Osteocyte (in vitro differentiated cells): Measurements from ENCODE around the gene RUBCN. TPM values are rescaled to one million over a fixed set of nuclear protein-coding genes. Genes with fewer than 3 reads are reported as not detected.

Experiments used
- DNase-seq: peaks from one replicate; pipeline ENCODE4 v3.0.0; 2021; ENCODE audit warnings: mixed read lengths; ENCODE audit not compliant: unreplicated experiment; ENCODE audit errors: extremely low spot score
- H3K27ac Mint-ChIP-seq: one replicate; pipeline ENCODE4 v1.8.0; 2021; ENCODE audit warnings: mild to moderate bottlenecking, mixed read lengths; ENCODE audit not compliant: unreplicated experiment
- H3K27me3 Mint-ChIP-seq: one replicate; pipeline ENCODE4 v1.8.0; 2021; ENCODE audit warnings: mixed read lengths; ENCODE audit not compliant: unreplicated experiment
- H3K36me3 Mint-ChIP-seq: one replicate; pipeline ENCODE4 v1.8.0; 2021; ENCODE audit warnings: mixed read lengths; ENCODE audit not compliant: unreplicated experiment
- H3K4me1 Mint-ChIP-seq: one replicate; pipeline ENCODE4 v1.8.0; 2021; ENCODE audit warnings: mixed read lengths; ENCODE audit not compliant: unreplicated experiment
- H3K4me3 Mint-ChIP-seq: one replicate; pipeline ENCODE4 v1.8.0; 2021; ENCODE audit warnings: mild to moderate bottlenecking, moderate library complexity, mixed read lengths; ENCODE audit not compliant: unreplicated experiment
- H3K9me3 Mint-ChIP-seq: one replicate; pipeline ENCODE4 v1.8.0; 2021; ENCODE audit warnings: mixed read lengths; ENCODE audit not compliant: unreplicated experiment
- total RNA-seq: library from RNA; stranded (reverse); gene quantifications from 2 replicates; pipeline ENCODE4 v1.2.1, GENCODE V29; 2021
- TF ChIP-seq, protein P1 (sequence below): fragments of 200-600 bp; sonication (generic); IDR thresholded peaks from 2 replicates; pipeline ENCODE4 v1.5.0; 2021; ENCODE audit warnings: antibody characterized with exemption, mild to moderate bottlenecking, moderate library complexity

RUBCN gene
- total RNA-seq, 1 donor from 2014 or later: 30.3 TPM

DNA sequence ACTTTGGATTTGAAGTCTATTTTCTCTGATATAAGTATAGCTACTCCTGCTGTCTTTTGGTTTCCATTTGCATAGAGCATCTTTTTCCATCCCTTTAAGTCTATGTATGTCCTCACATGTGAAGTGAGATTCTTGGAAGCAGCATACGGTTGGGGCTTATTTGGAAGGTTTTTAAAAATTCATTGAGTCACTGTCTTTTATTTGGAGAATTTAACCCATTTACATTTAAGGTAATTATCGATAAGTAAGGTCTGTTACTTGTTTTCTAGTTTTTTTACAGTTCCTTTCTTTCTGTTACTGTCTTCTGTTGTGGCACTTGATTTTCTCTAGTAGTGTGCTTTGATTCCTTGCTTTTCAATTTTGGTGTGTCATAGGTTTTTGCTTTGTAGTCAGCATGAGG lies 14.0 kb downstream of the RUBCN start:
- Mint-ChIP-seq H3K4me1 (peaks cover 8% of the 10 kb centered on the region), H3K27ac (no peak overlapping the region), H3K27me3 (no peaks in the 10 kb centered on the region), H3K4me3 (no peak overlapping the region), H3K36me3 (peaks cover 7% of the 10 kb centered on the region), H3K9me3 (peaks cover 7% of the 10 kb centered on the region)
- TF ChIP-seq, protein P1, sequence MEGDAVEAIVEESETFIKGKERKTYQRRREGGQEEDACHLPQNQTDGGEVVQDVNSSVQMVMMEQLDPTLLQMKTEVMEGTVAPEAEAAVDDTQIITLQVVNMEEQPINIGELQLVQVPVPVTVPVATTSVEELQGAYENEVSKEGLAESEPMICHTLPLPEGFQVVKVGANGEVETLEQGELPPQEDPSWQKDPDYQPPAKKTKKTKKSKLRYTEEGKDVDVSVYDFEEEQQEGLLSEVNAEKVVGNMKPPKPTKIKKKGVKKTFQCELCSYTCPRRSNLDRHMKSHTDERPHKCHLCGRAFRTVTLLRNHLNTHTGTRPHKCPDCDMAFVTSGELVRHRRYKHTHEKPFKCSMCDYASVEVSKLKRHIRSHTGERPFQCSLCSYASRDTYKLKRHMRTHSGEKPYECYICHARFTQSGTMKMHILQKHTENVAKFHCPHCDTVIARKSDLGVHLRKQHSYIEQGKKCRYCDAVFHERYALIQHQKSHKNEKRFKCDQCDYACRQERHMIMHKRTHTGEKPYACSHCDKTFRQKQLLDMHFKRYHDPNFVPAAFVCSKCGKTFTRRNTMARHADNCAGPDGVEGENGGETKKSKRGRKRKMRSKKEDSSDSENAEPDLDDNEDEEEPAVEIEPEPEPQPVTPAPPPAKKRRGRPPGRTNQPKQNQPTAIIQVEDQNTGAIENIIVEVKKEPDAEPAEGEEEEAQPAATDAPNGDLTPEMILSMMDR: no peak
- no peak for DNase-seq

DNA sequence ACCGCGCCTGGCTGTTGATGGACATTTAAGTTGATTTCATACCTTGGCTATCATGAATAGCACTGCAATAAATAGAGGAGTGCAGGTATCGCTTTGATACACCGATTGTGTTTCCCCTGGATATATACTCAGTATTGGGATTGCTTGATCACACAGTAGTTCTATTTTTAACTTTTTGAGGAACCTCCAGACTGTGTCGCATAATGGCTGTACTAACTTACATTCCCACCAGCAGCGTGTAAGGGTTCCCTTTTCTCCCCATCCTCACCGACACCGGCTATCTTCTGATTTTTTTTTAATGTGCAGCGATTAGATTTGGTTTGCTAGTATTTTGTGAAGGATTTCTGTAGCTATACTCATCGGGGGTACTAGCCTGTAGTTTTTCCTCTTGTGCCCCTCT lies 16.0 kb downstream of the RUBCN start:
- H3K27ac Mint-ChIP-seq: no peak overlapping the region
- DNase-seq: no peak
- peaks cover 7% of the 10 kb centered on the region for H3K9me3 Mint-ChIP-seq
- peaks cover 8% of the 10 kb centered on the region for H3K4me1 Mint-ChIP-seq
- no peak overlapping the region for H3K4me3 Mint-ChIP-seq
- no peaks in the 10 kb centered on the region for H3K27me3 Mint-ChIP-seq
- TF ChIP-seq, protein P1: no peak
- peaks cover 12% of the 10 kb centered on the region for H3K36me3 Mint-ChIP-seq

DNA sequence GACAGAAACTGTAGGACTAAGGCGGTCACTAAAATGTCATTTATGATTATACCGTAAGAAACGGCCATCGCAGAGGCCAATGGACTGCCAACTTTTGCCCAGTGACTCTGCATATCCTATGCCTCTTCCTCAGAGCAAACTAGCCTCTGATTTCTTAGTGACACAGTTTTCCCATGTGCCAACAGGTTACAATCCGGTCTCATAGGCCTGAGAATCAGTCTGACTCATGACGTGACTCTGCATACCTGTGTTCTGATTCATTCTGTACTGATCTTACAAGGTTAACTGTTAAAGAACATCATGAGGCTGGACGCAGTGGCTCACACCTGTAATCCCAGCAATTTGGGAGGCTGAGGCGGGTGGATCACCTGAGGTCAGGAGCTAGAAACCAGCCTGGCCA lies 17.8 kb downstream of the RUBCN start:
- Mint-ChIP-seq H3K4me3 (no peak overlapping the region), H3K27ac (no peak overlapping the region), H3K27me3 (no peaks in the 10 kb centered on the region), H3K4me1 (peaks cover 10% of the 10 kb centered on the region), H3K36me3 (peaks cover 12% of the 10 kb centered on the region), H3K9me3 (peaks cover 7% of the 10 kb centered on the region)
- TF ChIP-seq, protein P1: no peak
- DNase-seq: no peak

DNA sequence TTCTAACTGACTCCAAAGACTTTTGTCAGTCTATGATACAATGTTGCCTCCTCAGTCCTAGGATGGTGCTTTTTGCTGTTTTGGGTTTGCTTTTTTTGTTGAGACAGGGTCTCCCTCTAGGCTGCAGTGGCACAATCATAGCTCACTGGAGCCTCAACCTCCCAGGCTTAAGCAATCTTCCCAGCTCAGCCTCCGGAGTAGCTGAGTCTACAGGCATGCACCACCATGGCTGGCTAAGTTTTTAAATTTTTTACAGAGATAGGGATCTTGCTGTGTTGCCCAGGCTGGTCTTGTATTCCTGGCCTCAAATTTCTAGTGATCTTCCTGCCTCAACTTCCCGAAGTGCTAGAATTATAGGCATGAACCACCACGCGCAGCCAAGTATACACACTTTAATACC lies 22.5 kb downstream of the RUBCN start:
- Mint-ChIP-seq H3K27ac (peak overlapping the region; percentile 47), H3K4me1 (peaks cover 32% of the 10 kb centered on the region)
- no peak for DNase-seq

DNA sequence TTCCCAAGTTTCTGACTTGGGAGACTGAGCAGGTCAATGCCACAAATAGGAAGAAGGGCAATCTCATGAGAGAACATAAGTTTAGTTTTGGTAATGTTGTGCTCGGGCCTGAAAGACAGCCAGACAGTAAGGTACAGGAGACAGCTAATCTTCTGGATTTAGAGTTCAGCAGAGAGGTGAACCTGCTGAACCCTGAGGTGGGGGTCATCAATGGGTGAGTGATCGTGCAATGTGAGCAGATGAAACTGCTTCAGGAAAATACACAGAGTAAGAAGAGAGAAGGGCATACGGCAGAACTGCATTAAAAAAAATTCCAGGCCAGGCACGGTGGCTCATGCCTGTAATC lies 23.3 kb downstream of the RUBCN start:
- Mint-ChIP-seq H3K9me3 (no peaks in the 10 kb centered on the region), H3K4me1 (peaks cover 29% of the 10 kb centered on the region), H3K36me3 (peaks cover 7% of the 10 kb centered on the region), H3K27me3 (no peaks in the 10 kb centered on the region), H3K27ac (peak overlapping the region; percentile 96), H3K4me3 (no peak overlapping the region)
- DNase-seq: no peak
- TF ChIP-seq, protein P1: no peak

More for the DNA sequence above, 22.5 kb downstream of the RUBCN start:
- TF ChIP-seq, protein P1: no peak
- Mint-ChIP-seq H3K9me3 (no peaks in the 10 kb centered on the region), H3K4me3 (no peak overlapping the region), H3K27me3 (no peaks in the 10 kb centered on the region), H3K36me3 (peaks cover 7% of the 10 kb centered on the region)
